CD14-positive monocyte (primary cell): ENCODE measurements around the gene FOXRED2. TPM values are rescaled to one million over a fixed set of nuclear protein-coding genes. Genes with fewer than 3 reads are reported as not detected.
A peak's percentile ranks its signal among the peaks of the same experiment; 100 is the strongest.

Experiments
- DNase-seq, 3 donors: peaks; one replicate each; pipeline ENCODE4 v3.0.0-alpha.2; 2011 to 2022
- H2AFZ ChIP-seq: 2 replicates; pipeline ENCODE4 v1.6.0; 2012; ENCODE audit warnings: mild to moderate bottlenecking, low read depth, low read length, inconsistent platforms; ENCODE audit not compliant: insufficient read depth, poor library complexity, severe bottlenecking
- H3K27ac ChIP-seq, 2 donors: 1 replicate in 1 of 2; 2 replicates in 1 of 2; pipeline ENCODE4 v1.5.1; 2012 to 2013; ENCODE audit warnings: low read length in 2 of 2, control low read depth in 1 of 2, inconsistent platforms in 1 of 2, low read depth in 1 of 2, mild to moderate bottlenecking in 1 of 2
- H3K27me3 ChIP-seq, 2 donors: one replicate each; pipeline versions ENCODE4 v1.6.0 to v1.6.1; 2011 to 2013; ENCODE audit warnings: low read length in 2 of 2; ENCODE audit not compliant: control insufficient read depth in 2 of 2, insufficient read depth in 2 of 2
- H3K36me3 ChIP-seq, 2 donors: replicated peaks in 1 of 2; 1 replicate in 1 of 2; 2 replicates in 1 of 2; pipeline versions ENCODE4 v1.5.1 to v1.6.1; 2012 to 2013; ENCODE audit warnings: low read length in 2 of 2, control low read depth in 1 of 2, inconsistent platforms in 1 of 2, mild to moderate bottlenecking in 1 of 2; ENCODE audit not compliant: insufficient read depth in 2 of 2, control insufficient read depth in 1 of 2
- H3K4me1 ChIP-seq, 2 donors: 1 replicate in 1 of 2; 2 replicates in 1 of 2; pipeline versions ENCODE4 v1.5.1 to v1.6.1; 2012 to 2013; ENCODE audit warnings: low read length in 2 of 2, control low read depth in 1 of 2, inconsistent platforms in 1 of 2, mild to moderate bottlenecking in 1 of 2, moderate library complexity in 1 of 2; ENCODE audit not compliant: insufficient read depth in 2 of 2, control insufficient read depth in 1 of 2
- H3K4me2 ChIP-seq: replicated peaks from 2 replicates; pipeline ENCODE3; 2012; ENCODE audit warnings: low read length, moderate library complexity, mild to moderate bottlenecking; ENCODE audit not compliant: poor library complexity, severe bottlenecking; ENCODE audit errors: extremely low read depth
- H3K4me3 ChIP-seq, 3 experiments: fragments of 200-600 bp in 1 of 3; sonication (generic) in 1 of 3; replicated peaks in 1 of 3; 1 replicate in 2 of 3; 2 replicates in 1 of 3; pipeline ENCODE4 v1.5.1; 2011 to 2013; ENCODE audit warnings: low read length in 3 of 3, mild to moderate bottlenecking in 3 of 3, control low read depth in 2 of 3, low read depth in 2 of 3, inconsistent platforms in 1 of 3, moderate library complexity in 1 of 3
- H3K79me2 ChIP-seq: 2 replicates; pipeline ENCODE4 v1.6.0; 2012; ENCODE audit warnings: mild to moderate bottlenecking, control low read depth, inconsistent platforms, low read length, moderate library complexity; ENCODE audit not compliant: insufficient read depth
- H3K9ac ChIP-seq: 2 replicates; pipeline ENCODE4 v1.6.0; 2017; ENCODE audit warnings: low read length, mild to moderate bottlenecking; ENCODE audit not compliant: insufficient read depth, poor library complexity, severe bottlenecking
- H3K9me3 ChIP-seq, 2 donors: replicated peaks in 1 of 2; 1 replicate in 1 of 2; 2 replicates in 1 of 2; pipeline versions ENCODE4 v1.5.1 to v1.6.1; 2012 to 2013; ENCODE audit warnings: low read length in 2 of 2, control low read depth in 1 of 2; ENCODE audit not compliant: control insufficient read depth in 1 of 2, insufficient read depth in 1 of 2
- H4K20me1 ChIP-seq: 2 replicates; pipeline ENCODE4 v1.6.0; 2012; ENCODE audit warnings: mild to moderate bottlenecking, low read length, control low read depth, moderate library complexity; ENCODE audit not compliant: insufficient read depth
- H3K27ac Mint-ChIP-seq, 7 donors: one replicate each; pipeline ENCODE4 v1.8.0; 2020; ENCODE audit warnings: mild to moderate bottlenecking in 7 of 7, mixed read lengths in 7 of 7, moderate library complexity in 6 of 7, inconsistent platforms in 2 of 7
- H3K27me3 Mint-ChIP-seq, 3 donors: one replicate each; pipeline ENCODE4 v1.8.0; 2021 to 2022; ENCODE audit warnings: low read depth in 3 of 3, mild to moderate bottlenecking in 3 of 3, mixed read lengths in 3 of 3, moderate library complexity in 3 of 3, inconsistent platforms in 1 of 3
- H3K36me3 Mint-ChIP-seq, 2 donors: one replicate each; pipeline ENCODE4 v1.8.0; 2020; ENCODE audit warnings: mixed read lengths in 2 of 2, inconsistent platforms in 1 of 2, mild to moderate bottlenecking in 1 of 2
- H3K4me1 Mint-ChIP-seq: one replicate; pipeline ENCODE4 v1.8.0; 2020; ENCODE audit warnings: mild to moderate bottlenecking, mixed read lengths
- H3K4me3 Mint-ChIP-seq, 2 donors: one replicate each; pipeline ENCODE4 v1.8.0; 2020; ENCODE audit warnings: mild to moderate bottlenecking in 2 of 2, mixed read lengths in 2 of 2, moderate library complexity in 1 of 2
- H3K9me3 Mint-ChIP-seq, 7 donors: one replicate each; pipeline ENCODE4 v1.8.0; 2020 to 2022; ENCODE audit warnings: mixed read lengths in 7 of 7, mild to moderate bottlenecking in 6 of 7, moderate library complexity in 6 of 7, inconsistent platforms in 2 of 7
- WGBS: methylation state at CpG from one replicate; pipeline ENCODE4 v1.1.5; 2013; ENCODE audit warnings: missing lambda C conversion rate; ENCODE audit not compliant: insufficient coverage; 5-methylcytosine and 5-hydroxymethylcytosine counted together
- intact Hi-C, 2 donors: fragments of 100-400 bp; cut with micrococcal nuclease; formaldehyde crosslinking; loops; one replicate each; pipeline versions ENCODE4 v1.15.0 to v1.15.1; 2023
- polyA plus RNA-seq, 3 donors: library from polyadenylated mRNA; depleted of rRNA in 1 of 3; unstranded in 2 of 3; stranded (reverse) in 1 of 3; fragments of 300-500 nt in 2 of 3; fragments of >200 nt in 1 of 3; fragmentation: Illumina TruSeq in 2 of 3; gene quantifications; 1 replicate in 2 of 3; 2 replicates in 1 of 3; pipeline ENCODE4 v1.2.3, GENCODE V29; 2012 to 2021
- TF ChIP-seq, protein P1 (sequence below): fragments of 200-600 bp; IDR thresholded peaks from one replicate; pipeline ENCODE4 v1.8.0; 2022; ENCODE audit warnings: antibody characterized with exemption, mild to moderate bottlenecking

The FOXRED2 gene
- polyA plus RNA-seq, 3 donors, result 1.5 to 2.0 (median 1.9) TPM

DNA sequence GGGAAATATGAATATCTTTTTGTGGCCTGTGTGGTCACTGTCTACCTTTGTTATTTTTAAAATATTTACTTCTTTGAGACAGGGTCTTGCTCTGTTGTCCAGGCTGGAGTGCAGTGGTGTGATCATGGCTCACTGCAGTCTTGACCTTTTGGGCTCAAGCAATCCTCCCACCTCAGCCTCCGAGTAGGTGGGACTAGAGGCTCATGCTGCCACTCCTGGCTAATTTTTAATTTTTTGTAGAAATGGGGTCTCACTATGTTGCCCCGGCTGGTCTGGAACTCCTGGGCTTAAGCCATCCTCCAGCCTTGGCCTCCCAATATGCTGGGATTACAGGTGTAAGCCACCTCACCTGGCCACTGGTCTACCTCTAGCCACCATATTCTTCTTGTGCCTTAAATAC is 25.6 kb upstream of the FOXRED2 start:
- no peak for DNase-seq
- Mint-ChIP-seq H3K36me3 (peaks cover 0 to under 1% of the 10 kb centered on the region in 2 donors), H3K9me3 (peaks cover 0 to 9% (median 2%) of the 10 kb centered on the region in 7 donors), H3K27me3 (peaks cover 2 to 5% (median 5%) of the 10 kb centered on the region in 3 donors), H3K27ac (no peak overlapping the region), H3K4me3 (no peak overlapping the region), H3K4me1 (peaks cover 15% of the 10 kb centered on the region)
- WGBS, result no CpG with 5 or more reads among the region's 2 CpGs
- Histone ChIP-seq H3K4me3 (no peak overlapping the region), H4K20me1 (no peaks in the 10 kb centered on the region), H3K4me2 (no peak overlapping the region), H3K36me3 (peaks cover 0 to 2% of the 10 kb centered on the region in 2 donors), H3K9ac (no peak overlapping the region), H2AFZ (no peak overlapping the region), H3K4me1 (peaks cover 16 to 25% of the 10 kb centered on the region in 2 donors), H3K27me3 (no peaks in the 10 kb centered on the region), H3K9me3 (no peaks in the 10 kb centered on the region), H3K79me2 (peaks cover 15% of the 10 kb centered on the region), H3K27ac (no peak overlapping the region)
- TF ChIP-seq, protein P1, sequence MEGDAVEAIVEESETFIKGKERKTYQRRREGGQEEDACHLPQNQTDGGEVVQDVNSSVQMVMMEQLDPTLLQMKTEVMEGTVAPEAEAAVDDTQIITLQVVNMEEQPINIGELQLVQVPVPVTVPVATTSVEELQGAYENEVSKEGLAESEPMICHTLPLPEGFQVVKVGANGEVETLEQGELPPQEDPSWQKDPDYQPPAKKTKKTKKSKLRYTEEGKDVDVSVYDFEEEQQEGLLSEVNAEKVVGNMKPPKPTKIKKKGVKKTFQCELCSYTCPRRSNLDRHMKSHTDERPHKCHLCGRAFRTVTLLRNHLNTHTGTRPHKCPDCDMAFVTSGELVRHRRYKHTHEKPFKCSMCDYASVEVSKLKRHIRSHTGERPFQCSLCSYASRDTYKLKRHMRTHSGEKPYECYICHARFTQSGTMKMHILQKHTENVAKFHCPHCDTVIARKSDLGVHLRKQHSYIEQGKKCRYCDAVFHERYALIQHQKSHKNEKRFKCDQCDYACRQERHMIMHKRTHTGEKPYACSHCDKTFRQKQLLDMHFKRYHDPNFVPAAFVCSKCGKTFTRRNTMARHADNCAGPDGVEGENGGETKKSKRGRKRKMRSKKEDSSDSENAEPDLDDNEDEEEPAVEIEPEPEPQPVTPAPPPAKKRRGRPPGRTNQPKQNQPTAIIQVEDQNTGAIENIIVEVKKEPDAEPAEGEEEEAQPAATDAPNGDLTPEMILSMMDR, result no peak
- intact Hi-C loops, result loop anchor here in 1 of 2 donors (10.0 kb wide), 1 partner anchor 242 kb away; the partner anchor contains the start of gene IFT27

DNA sequence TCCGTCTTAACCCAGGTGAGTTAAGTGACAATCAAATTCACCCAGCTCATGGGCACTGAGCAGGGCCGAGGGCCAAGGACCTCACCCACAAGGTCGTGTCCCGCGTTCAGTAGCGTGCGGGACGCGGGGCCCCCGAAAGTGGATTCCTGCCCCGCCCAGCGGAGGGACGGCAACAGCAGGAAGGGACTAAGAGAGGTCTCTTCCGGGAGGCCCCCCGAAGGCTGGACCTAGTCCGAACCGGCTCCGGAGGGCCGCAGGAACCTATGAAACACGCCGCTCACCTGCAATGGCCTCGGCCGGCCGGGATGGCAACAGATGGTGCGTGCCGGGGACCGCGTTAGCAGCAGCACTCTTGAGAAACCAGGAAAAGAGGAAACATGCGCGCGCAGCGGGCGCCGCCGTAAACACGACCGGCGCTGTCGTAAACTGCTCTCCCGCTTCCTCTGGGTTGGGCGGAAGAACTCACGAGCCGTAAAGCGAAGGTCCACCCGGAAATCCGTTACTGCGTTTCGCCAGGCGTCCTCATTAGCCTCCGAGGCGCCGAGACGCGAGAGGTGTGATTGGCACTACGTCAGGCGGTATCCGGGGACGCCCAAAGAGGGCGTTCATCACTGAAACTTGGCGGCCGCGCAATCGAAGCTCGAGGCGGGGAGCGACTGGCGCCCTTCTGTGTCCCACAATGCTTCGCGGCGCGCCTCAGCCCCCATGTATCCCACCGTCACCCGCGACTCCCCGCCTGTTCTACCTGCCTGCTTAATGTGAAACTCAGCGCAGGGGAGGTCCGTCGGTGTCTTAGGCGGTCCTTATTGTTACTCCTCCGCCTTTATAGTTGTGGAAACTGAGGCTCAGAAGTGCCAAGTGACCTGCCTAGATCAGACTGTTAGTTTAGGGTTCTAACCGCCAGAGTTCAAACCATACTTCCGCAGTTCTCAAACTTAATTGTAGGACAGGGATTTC is 22.2 kb upstream of the FOXRED2 start, which contains the start of gene EIF3D:
Gene EIF3D (minus strand): TSS at position 372 of the 957 bp plus-strand sequence. CDS start 3,045 bp downstream, outside the sequence.
- TF ChIP-seq, protein P1, result no peak

More for the DNA sequence above, 22.2 kb upstream of the FOXRED2 start, which contains the start of gene EIF3D:
- Mint-ChIP-seq H3K4me1 (peaks cover 20% of the 10 kb centered on the region), H3K9me3 (peaks cover 0 to 8% (median 2%) of the 10 kb centered on the region in 7 donors), H3K36me3 (peaks cover 29 to 34% of the 10 kb centered on the region in 2 donors), H3K4me3 (peak within 1 kb of the TSS; percentile 90 to 91), H3K27ac (peak within 1 kb of the TSS; percentile 95 to 99 (median 98)), H3K27me3 (peaks cover 2 to 5% (median 5%) of the 10 kb centered on the region in 3 donors)
- Histone ChIP-seq H3K9ac (peak within 1 kb of the TSS; percentile 91), H3K27me3 (no peaks in the 10 kb centered on the region), H3K4me3 (peak within 1 kb of the TSS; percentile 70 to 88 (median 75)), H4K20me1 (peaks cover 23% of the 10 kb centered on the region), H3K4me1 (peaks cover 16 to 27% of the 10 kb centered on the region in 2 donors), H3K79me2 (peaks cover 40% of the 10 kb centered on the region), H3K36me3 (peaks cover 31 to 36% of the 10 kb centered on the region in 2 donors), H3K9me3 (no peaks in the 10 kb centered on the region), H2AFZ (peak within 1 kb of the TSS; percentile 88), H3K4me2 (peak within 1 kb of the TSS; percentile 81), H3K27ac (peak within 1 kb of the TSS; percentile 90 to 96)
- intact Hi-C loops, result loop anchor here in 1 of 2 donors (1.0 to 5.0 kb wide), 3 partner anchors 48 to 248 kb away; partner anchors contain the start of genes IFT27, MYH9 and TXN2
- peak; percentile 100 for DNase-seq
- WGBS, result under 1% methylated on average over 79 of the region's 82 CpGs
